ENCODE results near the gene DRD4.

DRD4 gene

GRCh38 chr11:637593-638521 is 788 bp downstream of the DRD4 start:
- peaks cover 11 to 20% of the 10 kb centered on the region in 2 experiments for H3K4me1 ChIP-seq (ENCODE audit: control insufficient read depth in 1 of 2, insufficient read depth in 1 of 2, low read depth in 1 of 2, low read length in 1 of 2)
- peaks cover 66% of the 10 kb centered on the region for H3K27me3 ChIP-seq
- no peak overlapping the region for H3K27ac ChIP-seq

GRCh38 chr11:638631-639331 is 1.7 kb downstream of the DRD4 start:
- H3K4me1 ChIP-seq (ENCODE audit: control insufficient read depth in 1 of 2, insufficient read depth in 1 of 2, low read depth in 1 of 2, low read length in 1 of 2), result peaks cover 11 to 20% of the 10 kb centered on the region in 2 experiments
- peaks cover 15% of the 10 kb centered on the region for H3K36me3 ChIP-seq
- TF ChIP-seq, protein P1, sequence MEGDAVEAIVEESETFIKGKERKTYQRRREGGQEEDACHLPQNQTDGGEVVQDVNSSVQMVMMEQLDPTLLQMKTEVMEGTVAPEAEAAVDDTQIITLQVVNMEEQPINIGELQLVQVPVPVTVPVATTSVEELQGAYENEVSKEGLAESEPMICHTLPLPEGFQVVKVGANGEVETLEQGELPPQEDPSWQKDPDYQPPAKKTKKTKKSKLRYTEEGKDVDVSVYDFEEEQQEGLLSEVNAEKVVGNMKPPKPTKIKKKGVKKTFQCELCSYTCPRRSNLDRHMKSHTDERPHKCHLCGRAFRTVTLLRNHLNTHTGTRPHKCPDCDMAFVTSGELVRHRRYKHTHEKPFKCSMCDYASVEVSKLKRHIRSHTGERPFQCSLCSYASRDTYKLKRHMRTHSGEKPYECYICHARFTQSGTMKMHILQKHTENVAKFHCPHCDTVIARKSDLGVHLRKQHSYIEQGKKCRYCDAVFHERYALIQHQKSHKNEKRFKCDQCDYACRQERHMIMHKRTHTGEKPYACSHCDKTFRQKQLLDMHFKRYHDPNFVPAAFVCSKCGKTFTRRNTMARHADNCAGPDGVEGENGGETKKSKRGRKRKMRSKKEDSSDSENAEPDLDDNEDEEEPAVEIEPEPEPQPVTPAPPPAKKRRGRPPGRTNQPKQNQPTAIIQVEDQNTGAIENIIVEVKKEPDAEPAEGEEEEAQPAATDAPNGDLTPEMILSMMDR (IDR thresholded peaks at IDR 0.05), result no peak
- H3K9me3 ChIP-seq, result no peaks in the 10 kb centered on the region
- peaks cover 66% of the 10 kb centered on the region for H3K27me3 ChIP-seq
- H3K27ac ChIP-seq, result no peak overlapping the region
- H3K4me3 ChIP-seq (ENCODE audit: low read depth in 1 of 2, low read length in 1 of 2), result no peak overlapping the region

More at GRCh38 chr11:637593-638521, 788 bp downstream of the DRD4 start:
- H3K9me3 ChIP-seq, result no peaks in the 10 kb centered on the region
- H3K4me3 ChIP-seq (ENCODE audit: low read depth in 1 of 2, low read length in 1 of 2), result no peak overlapping the region
- peaks cover 9% of the 10 kb centered on the region for H3K36me3 ChIP-seq
- TF ChIP-seq, protein P1 (IDR thresholded peaks at IDR 0.05), result no peak

GRCh38 chr11:639332-639955 is 2.4 kb downstream of the DRD4 start:
- H3K9me3 ChIP-seq, result no peaks in the 10 kb centered on the region
- no peak overlapping the region for H3K27ac ChIP-seq
- H3K4me3 ChIP-seq (ENCODE audit: low read depth in 1 of 2, low read length in 1 of 2), result no peak overlapping the region
- H3K36me3 ChIP-seq, result peaks cover 21% of the 10 kb centered on the region
- peaks cover 11 to 20% of the 10 kb centered on the region in 2 experiments for H3K4me1 ChIP-seq (ENCODE audit: control insufficient read depth in 1 of 2, insufficient read depth in 1 of 2, low read depth in 1 of 2, low read length in 1 of 2)
- TF ChIP-seq, protein P1 (IDR thresholded peaks at IDR 0.05), result no peak
- peaks cover 66% of the 10 kb centered on the region for H3K27me3 ChIP-seq

DNA sequence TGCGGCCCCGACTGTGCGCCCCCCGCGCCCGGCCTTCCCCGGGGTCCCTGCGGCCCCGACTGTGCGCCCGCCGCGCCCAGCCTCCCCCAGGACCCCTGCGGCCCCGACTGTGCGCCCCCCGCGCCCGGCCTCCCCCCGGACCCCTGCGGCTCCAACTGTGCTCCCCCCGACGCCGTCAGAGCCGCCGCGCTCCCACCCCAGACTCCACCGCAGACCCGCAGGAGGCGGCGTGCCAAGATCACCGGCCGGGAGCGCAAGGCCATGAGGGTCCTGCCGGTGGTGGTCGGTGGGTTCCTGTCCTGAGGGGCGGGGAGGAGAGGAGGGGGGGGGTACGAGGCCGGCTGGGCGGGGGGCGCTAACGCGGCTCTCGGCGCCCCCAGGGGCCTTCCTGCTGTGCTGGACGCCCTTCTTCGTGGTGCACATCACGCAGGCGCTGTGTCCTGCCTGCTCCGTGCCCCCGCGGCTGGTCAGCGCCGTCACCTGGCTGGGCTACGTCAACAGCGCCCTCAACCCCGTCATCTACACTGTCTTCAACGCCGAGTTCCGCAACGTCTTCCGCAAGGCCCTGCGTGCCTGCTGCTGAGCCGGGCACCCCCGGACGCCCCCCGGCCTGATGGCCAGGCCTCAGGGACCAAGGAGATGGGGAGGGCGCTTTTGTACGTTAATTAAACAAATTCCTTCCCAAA is 3.1 kb downstream of the DRD4 start:
- Histone ChIP-seq H3K4me3 (ENCODE audit: low read depth in 1 of 2, low read length in 1 of 2) (peak overlapping the region; percentile 49 to 62), H3K4me1 (ENCODE audit: control insufficient read depth in 1 of 2, insufficient read depth in 1 of 2, low read depth in 1 of 2, low read length in 1 of 2) (peaks cover 11 to 20% of the 10 kb centered on the region in 2 experiments), H3K9me3 (no peaks in the 10 kb centered on the region), H3K27me3 (peaks cover 63% of the 10 kb centered on the region), H3K36me3 (peaks cover 24% of the 10 kb centered on the region), H3K27ac (no peak overlapping the region)
- TF ChIP-seq, protein P1 (IDR thresholded peaks at IDR 0.05), result no peak

- TF ChIP-seq, protein P1 (IDR thresholded peaks at IDR 0.05), result no peak
- Histone ChIP-seq H3K4me1 (ENCODE audit: control insufficient read depth in 1 of 2, insufficient read depth in 1 of 2, low read depth in 1 of 2, low read length in 1 of 2) (peaks cover 11 to 20% of the 10 kb centered on the region in 2 experiments), H3K36me3 (peaks cover 30% of the 10 kb centered on the region), H3K9me3 (no peaks in the 10 kb centered on the region), H3K4me3 (ENCODE audit: low read depth in 1 of 2, low read length in 1 of 2) (no peak overlapping the region), H3K27me3 (peaks cover 46% of the 10 kb centered on the region), H3K27ac (no peak overlapping the region)
Measured at GRCh38 chr11:641806-642370, 4.8 kb downstream of the DRD4 start.

All from neutrophil (primary cell).